A673 (cell line): ENCODE results near the gene HES2.

Source experiments
- EZH2 ChIP-seq: fragments of 200-600 bp; sonication (generic); IDR thresholded peaks from 2 replicates; pipeline ENCODE4 v1.6.1; 2017; ENCODE audit warnings: borderline replicate concordance, low read depth, mild to moderate bottlenecking, mixed read lengths, antibody characterized with exemption, low read length; ENCODE audit not compliant: poor library complexity, severe bottlenecking
- TF ChIP-seq, protein P1 (sequence below): fragments of 300-800, 200-600 bp; sonication (generic); conservative IDR thresholded peaks from 2 replicates; pipeline ENCODE4 v1.5.1; 2017; ENCODE audit warnings: low read depth, mild to moderate bottlenecking, antibody characterized with exemption, low read length, moderate library complexity, mixed read lengths

DNA sequence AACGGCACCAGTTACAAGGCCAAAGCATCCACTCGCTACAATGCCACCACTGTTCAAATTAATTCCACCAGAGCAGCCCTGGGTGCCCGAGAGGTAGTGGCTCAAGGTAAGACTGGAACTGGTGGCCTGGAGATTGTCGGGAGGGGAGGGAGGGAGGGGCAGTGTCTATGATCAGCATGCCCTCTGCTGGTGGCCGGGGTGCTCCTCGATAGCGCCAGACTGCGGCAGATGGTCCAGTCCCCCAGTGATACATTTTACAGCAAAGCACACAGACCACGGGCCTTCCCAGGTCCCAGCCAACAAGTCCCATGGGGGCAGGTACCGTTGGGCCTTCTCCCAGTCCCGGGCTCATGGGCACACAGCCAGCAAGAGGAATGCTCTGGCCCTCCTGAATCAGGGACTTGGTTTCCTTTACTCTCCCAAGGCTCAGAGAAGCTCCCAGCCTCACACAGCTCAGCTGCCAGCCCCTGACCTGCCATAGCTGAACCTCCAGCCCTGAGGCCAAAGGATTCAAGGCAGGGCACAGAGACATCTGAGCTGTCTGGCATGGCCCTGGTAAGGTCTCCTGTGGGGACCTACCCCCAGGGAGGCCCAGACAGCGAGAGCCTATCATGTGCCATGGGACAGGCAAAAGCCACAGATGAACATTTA, 41.5 kb downstream of the HES2 start:
- TF ChIP-seq, protein P1, sequence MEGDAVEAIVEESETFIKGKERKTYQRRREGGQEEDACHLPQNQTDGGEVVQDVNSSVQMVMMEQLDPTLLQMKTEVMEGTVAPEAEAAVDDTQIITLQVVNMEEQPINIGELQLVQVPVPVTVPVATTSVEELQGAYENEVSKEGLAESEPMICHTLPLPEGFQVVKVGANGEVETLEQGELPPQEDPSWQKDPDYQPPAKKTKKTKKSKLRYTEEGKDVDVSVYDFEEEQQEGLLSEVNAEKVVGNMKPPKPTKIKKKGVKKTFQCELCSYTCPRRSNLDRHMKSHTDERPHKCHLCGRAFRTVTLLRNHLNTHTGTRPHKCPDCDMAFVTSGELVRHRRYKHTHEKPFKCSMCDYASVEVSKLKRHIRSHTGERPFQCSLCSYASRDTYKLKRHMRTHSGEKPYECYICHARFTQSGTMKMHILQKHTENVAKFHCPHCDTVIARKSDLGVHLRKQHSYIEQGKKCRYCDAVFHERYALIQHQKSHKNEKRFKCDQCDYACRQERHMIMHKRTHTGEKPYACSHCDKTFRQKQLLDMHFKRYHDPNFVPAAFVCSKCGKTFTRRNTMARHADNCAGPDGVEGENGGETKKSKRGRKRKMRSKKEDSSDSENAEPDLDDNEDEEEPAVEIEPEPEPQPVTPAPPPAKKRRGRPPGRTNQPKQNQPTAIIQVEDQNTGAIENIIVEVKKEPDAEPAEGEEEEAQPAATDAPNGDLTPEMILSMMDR: no peak
- TF ChIP-seq EZH2: no peak
